Karpas-422 (cell line): ENCODE data around the gene CREBZF. TPM values are rescaled to one million over a fixed set of nuclear protein-coding genes. Genes with fewer than 3 reads are reported as not detected.

Experiments used
- DNase-seq: peaks from one replicate; pipeline ENCODE4 v3.0.0-alpha.2; 2015
- H2AFZ ChIP-seq: fragments of 200-600 bp; sonication (generic); 2 replicates; pipeline ENCODE4 v1.6.1; 2014; ENCODE audit warnings: antibody characterized with exemption, low read length, mixed read lengths
- H3K27ac ChIP-seq: fragments of 200-600 bp; sonication (generic); 2 replicates; pipeline ENCODE4 v1.5.1; 2014; ENCODE audit warnings: mild to moderate bottlenecking, low read length, moderate library complexity
- H3K27me3 ChIP-seq: fragments of 200-600 bp; sonication (generic); 2 replicates; pipeline ENCODE4 v1.6.1; 2014; ENCODE audit warnings: low read length, mixed read lengths
- H3K36me3 ChIP-seq: fragments of 200-600 bp; sonication (generic); 2 replicates; pipeline ENCODE4 v1.6.1; 2014; ENCODE audit warnings: low read length, mixed read lengths; ENCODE audit not compliant: insufficient read depth
- H3K4me1 ChIP-seq: fragments of 200-600 bp; sonication (generic); 2 replicates; pipeline ENCODE4 v1.6.1; 2014; ENCODE audit warnings: mild to moderate bottlenecking, low read length, mixed read lengths
- H3K4me2 ChIP-seq: fragments of 200-600 bp; sonication (generic); 2 replicates; pipeline ENCODE4 v1.6.1; 2014; ENCODE audit warnings: low read length, low read depth, mild to moderate bottlenecking; ENCODE audit not compliant: poor library complexity, severe bottlenecking
- H3K4me3 ChIP-seq: fragments of 200-600 bp; sonication (generic); 2 replicates; pipeline ENCODE4 v1.5.1; 2014; ENCODE audit warnings: mild to moderate bottlenecking, antibody characterized with exemption, low read length, mixed read lengths
- H3K79me2 ChIP-seq: fragments of 200-600 bp; sonication (generic); 2 replicates; pipeline ENCODE4 v1.6.1; 2014; ENCODE audit warnings: mild to moderate bottlenecking, low read length, mixed read lengths
- H3K9ac ChIP-seq: fragments of 200-600 bp; sonication (generic); 2 replicates; pipeline ENCODE4 v1.6.0; 2014; ENCODE audit warnings: low read length
- H3K9me2 ChIP-seq: fragments of 200-600 bp; sonication (generic), shearing (Covaris generic); replicated peaks from 2 replicates; pipeline ENCODE4 v1.6.0; 2014; ENCODE audit warnings: mild to moderate bottlenecking, low read length, moderate library complexity; ENCODE audit not compliant: insufficient read depth
- H3K9me3 ChIP-seq: fragments of 300-700, 200-600 bp; sonication (generic); 2 replicates; pipeline ENCODE4 v1.6.1; 2014; ENCODE audit warnings: low read length, mixed read lengths
- H4K20me1 ChIP-seq: fragments of 200-600 bp; sonication (generic); 2 replicates; pipeline ENCODE4 v1.6.1; 2014; ENCODE audit warnings: mild to moderate bottlenecking, antibody characterized with exemption, low read length, low read depth; ENCODE audit not compliant: insufficient read depth
- total RNA-seq: library from RNA; depleted of rRNA; stranded (reverse); fragments of >200 nt; shearing (Covaris generic); gene quantifications from 2 replicates; pipeline ENCODE4 v1.2.3, GENCODE V29; 2014; ENCODE audit warnings: low replicate concordance

Gene CREBZF
- total RNA-seq, 1 experiment from 2014 or later = 230 TPM

- no peak overlapping the region for H2AFZ ChIP-seq
- no peak overlapping the region for H3K9ac ChIP-seq
- no peaks in the 10 kb centered on the region for H4K20me1 ChIP-seq
- H3K9me2 ChIP-seq = no peaks in the 10 kb centered on the region
- H3K4me3 ChIP-seq = no peak overlapping the region
- no peak overlapping the region for H3K4me2 ChIP-seq
- H3K9me3 ChIP-seq = no peaks in the 10 kb centered on the region
- no peak for DNase-seq
- H3K79me2 ChIP-seq = peaks cover 49% of the 10 kb centered on the region
- peaks cover 38% of the 10 kb centered on the region for H3K4me1 ChIP-seq
- no peaks in the 10 kb centered on the region for H3K27me3 ChIP-seq
- no peak overlapping the region for H3K27ac ChIP-seq
- H3K36me3 ChIP-seq = peaks cover 19% of the 10 kb centered on the region
These were observed 13.8 kb downstream of the CREBZF start for GRCh38 chr11:85651118-85651517.

GRCh38 chr11:85647604-85648299 lies 17.2 kb downstream of the CREBZF start, which contains the start of gene TMEM126A:
TSS of gene TMEM126A (plus strand) at chr11:85647967. CDS start at chr11:85650256, 2,289 bp downstream.
- Histone ChIP-seq H2AFZ (peak within 1 kb of the TSS; percentile 31), H3K9ac (peak within 1 kb of the TSS; percentile 74), H3K9me3 (no peaks in the 10 kb centered on the region), H3K4me1 (peaks cover 42% of the 10 kb centered on the region), H3K27me3 (no peaks in the 10 kb centered on the region), H3K4me3 (peak within 1 kb of the TSS; percentile 72), H3K27ac (peak within 1 kb of the TSS; percentile 79), H3K4me2 (peak within 1 kb of the TSS; percentile 89), H3K9me2 (no peaks in the 10 kb centered on the region), H3K36me3 (no peaks in the 10 kb centered on the region), H3K79me2 (peaks cover 26% of the 10 kb centered on the region), H4K20me1 (no peaks in the 10 kb centered on the region)
- peak; percentile 100 for DNase-seq

- peak overlapping the region; percentile 89 for H3K4me2 ChIP-seq
- H2AFZ ChIP-seq = peak overlapping the region; percentile 31; the same call in 1 of the 2 replicates
- H3K4me3 ChIP-seq = peak overlapping the region; percentile 72
- H3K79me2 ChIP-seq = peaks cover 26% of the 10 kb centered on the region
- peaks cover 42% of the 10 kb centered on the region for H3K4me1 ChIP-seq
- H3K27me3 ChIP-seq = no peaks in the 10 kb centered on the region
- no peaks in the 10 kb centered on the region for H3K9me3 ChIP-seq
- peak overlapping the region; percentile 74 for H3K9ac ChIP-seq
- H3K27ac ChIP-seq = peak overlapping the region; percentile 59
- peak; percentile 74 for DNase-seq
- H4K20me1 ChIP-seq = no peaks in the 10 kb centered on the region
- no peaks in the 10 kb centered on the region for H3K36me3 ChIP-seq
- no peaks in the 10 kb centered on the region for H3K9me2 ChIP-seq
These were observed 17.9 kb downstream of the CREBZF start for GRCh38 chr11:85647078-85647477.

GRCh38 chr11:85643191-85643614 lies 21.7 kb downstream of the CREBZF start:
- Histone ChIP-seq H3K4me2 (no peak overlapping the region), H3K9me3 (no peaks in the 10 kb centered on the region), H3K9ac (no peak overlapping the region), H3K4me3 (no peak overlapping the region), H3K9me2 (no peaks in the 10 kb centered on the region), H3K4me1 (peaks cover 16% of the 10 kb centered on the region), H4K20me1 (no peaks in the 10 kb centered on the region), H3K27ac (no peak overlapping the region), H3K79me2 (no peaks in the 10 kb centered on the region), H2AFZ (no peak overlapping the region), H3K36me3 (peaks cover 8% of the 10 kb centered on the region; the same call in 1 of the 2 replicates), H3K27me3 (no peaks in the 10 kb centered on the region)
- no peak for DNase-seq

- H3K36me3 ChIP-seq = peaks cover 69% of the 10 kb centered on the region
These were observed 30.2 kb downstream of the CREBZF start for GRCh38 chr11:85634747-85635146.

GRCh38 chr11:85628771-85629341 lies 36.1 kb downstream of the CREBZF start:
- Histone ChIP-seq H3K4me2 (peak overlapping the region; percentile 94), H3K9me2 (no peaks in the 10 kb centered on the region), H2AFZ (peak overlapping the region; percentile 60), H3K4me3 (peak overlapping the region; percentile 75), H3K27me3 (no peaks in the 10 kb centered on the region), H3K36me3 (peaks cover 26% of the 10 kb centered on the region), H3K9me3 (no peaks in the 10 kb centered on the region), H3K79me2 (peaks cover 42% of the 10 kb centered on the region), H3K4me1 (peaks cover 26% of the 10 kb centered on the region), H4K20me1 (peaks cover 2% of the 10 kb centered on the region; the same call in 1 of the 2 replicates), H3K27ac (no peak overlapping the region), H3K9ac (peak overlapping the region; percentile 76)
- DNase-seq = peak; percentile 73

More at GRCh38 chr11:85634747-85635146, 30.2 kb downstream of the CREBZF start:
- Histone ChIP-seq H3K79me2 (peaks cover 31% of the 10 kb centered on the region), H2AFZ (no peak overlapping the region), H4K20me1 (peaks cover 4% of the 10 kb centered on the region; the same call in 1 of the 2 replicates), H3K4me1 (peaks cover 7% of the 10 kb centered on the region), H3K9ac (no peak overlapping the region), H3K27me3 (no peaks in the 10 kb centered on the region), H3K9me2 (no peaks in the 10 kb centered on the region), H3K4me2 (no peak overlapping the region), H3K4me3 (no peak overlapping the region), H3K27ac (no peak overlapping the region), H3K9me3 (no peaks in the 10 kb centered on the region)
- DNase-seq = no peak

GRCh38 chr11:85627998-85628770 lies 36.7 kb downstream of the CREBZF start, which contains the start of gene TMEM126B:
TSS of gene TMEM126B (plus strand) at chr11:85628593. CDS start at chr11:85628608, 15 bp downstream.
- peak within 1 kb of the TSS; percentile 75 for H3K4me3 ChIP-seq

More at GRCh38 chr11:85627998-85628770, 36.7 kb downstream of the CREBZF start, which contains the start of gene TMEM126B:
- Histone ChIP-seq H3K27me3 (no peaks in the 10 kb centered on the region), H3K79me2 (peaks cover 39% of the 10 kb centered on the region), H3K9me2 (no peaks in the 10 kb centered on the region), H3K9ac (peak within 1 kb of the TSS; percentile 77), H3K4me1 (peaks cover 26% of the 10 kb centered on the region), H3K9me3 (no peaks in the 10 kb centered on the region), H3K36me3 (peaks cover 22% of the 10 kb centered on the region), H2AFZ (peak within 1 kb of the TSS; percentile 91), H4K20me1 (no peaks in the 10 kb centered on the region), H3K4me2 (peak within 1 kb of the TSS; percentile 94), H3K27ac (peak within 1 kb of the TSS; percentile 3; the same call in 1 of the 2 replicates)
- DNase-seq = peak; percentile 100
